Erythroblast (primary cell): ENCODE data around the gene GOLM1.

ENCODE experiments used
- GATA1 ChIP-seq: IDR thresholded peaks from 2 replicates; pipeline ENCODE4 v1.6.1; 2011; ENCODE audit warnings: low read depth, mild to moderate bottlenecking, control low read depth, low read length, moderate library complexity
- POLR2A ChIP-seq: IDR thresholded peaks from 2 replicates; pipeline ENCODE4 v1.6.1; 2011; ENCODE audit warnings: mild to moderate bottlenecking, low read length

DNA sequence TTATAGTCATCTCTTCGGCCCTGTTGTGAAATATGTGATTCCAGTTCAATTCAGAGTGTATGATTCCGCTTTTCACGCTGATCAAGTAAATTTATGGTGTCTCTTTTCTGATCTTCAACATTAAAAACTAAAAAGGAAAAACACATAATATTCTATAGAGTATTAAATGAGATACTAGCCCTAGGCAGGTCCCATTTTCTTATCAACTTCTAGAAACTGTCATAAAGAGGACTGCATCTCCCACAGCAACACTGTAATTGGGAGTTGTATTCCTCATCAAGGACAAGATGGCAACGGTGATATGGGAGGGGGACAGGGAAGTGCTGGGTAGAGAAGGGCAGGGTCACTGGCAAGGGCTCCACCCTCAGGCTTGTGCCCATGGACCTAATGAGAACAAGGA, 71.6 kb downstream of the GOLM1 start:
- TF ChIP-seq POLR2A (no peak), GATA1 (no peak)
